ENCODE data around the gene RAD51B.

Gene RAD51B

DNA sequence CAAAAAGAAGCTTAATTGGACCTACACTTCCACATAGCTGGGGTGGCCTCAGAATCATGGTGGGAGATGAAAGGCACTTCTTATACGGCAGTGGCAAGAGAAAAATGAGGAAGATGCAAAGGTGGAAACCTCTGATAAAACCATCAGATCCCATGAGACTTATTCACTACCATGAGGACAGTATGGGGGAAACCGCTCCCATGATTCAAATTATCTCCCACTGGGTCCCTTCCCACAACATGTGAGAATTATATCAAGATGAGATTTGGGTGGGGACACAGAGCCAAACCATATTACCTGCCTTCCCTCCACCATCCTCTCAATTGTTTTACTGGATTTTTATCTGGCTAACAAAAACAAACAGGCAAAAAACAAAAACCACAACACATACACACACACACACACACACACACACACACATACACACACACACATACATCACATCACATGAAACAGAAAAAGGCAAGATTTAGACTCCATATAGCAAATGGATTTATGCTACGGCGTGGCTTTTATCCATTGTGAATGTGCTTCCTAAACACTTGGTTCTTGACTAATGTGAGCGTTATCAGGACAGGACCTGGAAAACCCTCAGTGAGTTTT is 906.6 kb downstream of the RAD51B start:
- no peak overlapping the region for H3K4me3 ChIP-seq (ENCODE audit: severe bottlenecking)
- H3K27ac ChIP-seq (ENCODE audit: poor library complexity, severe bottlenecking), result no peak overlapping the region
- TF ChIP-seq, protein P1, sequence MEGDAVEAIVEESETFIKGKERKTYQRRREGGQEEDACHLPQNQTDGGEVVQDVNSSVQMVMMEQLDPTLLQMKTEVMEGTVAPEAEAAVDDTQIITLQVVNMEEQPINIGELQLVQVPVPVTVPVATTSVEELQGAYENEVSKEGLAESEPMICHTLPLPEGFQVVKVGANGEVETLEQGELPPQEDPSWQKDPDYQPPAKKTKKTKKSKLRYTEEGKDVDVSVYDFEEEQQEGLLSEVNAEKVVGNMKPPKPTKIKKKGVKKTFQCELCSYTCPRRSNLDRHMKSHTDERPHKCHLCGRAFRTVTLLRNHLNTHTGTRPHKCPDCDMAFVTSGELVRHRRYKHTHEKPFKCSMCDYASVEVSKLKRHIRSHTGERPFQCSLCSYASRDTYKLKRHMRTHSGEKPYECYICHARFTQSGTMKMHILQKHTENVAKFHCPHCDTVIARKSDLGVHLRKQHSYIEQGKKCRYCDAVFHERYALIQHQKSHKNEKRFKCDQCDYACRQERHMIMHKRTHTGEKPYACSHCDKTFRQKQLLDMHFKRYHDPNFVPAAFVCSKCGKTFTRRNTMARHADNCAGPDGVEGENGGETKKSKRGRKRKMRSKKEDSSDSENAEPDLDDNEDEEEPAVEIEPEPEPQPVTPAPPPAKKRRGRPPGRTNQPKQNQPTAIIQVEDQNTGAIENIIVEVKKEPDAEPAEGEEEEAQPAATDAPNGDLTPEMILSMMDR (IDR thresholded peaks at IDR 0.05; ENCODE audit: poor library complexity, severe bottlenecking), result no peak
- H3K4me1 ChIP-seq (ENCODE audit: insufficient read depth, poor library complexity, severe bottlenecking), result no peaks in the 10 kb centered on the region
- ATAC-seq (ENCODE audit: low read depth), result no peak
- H3K36me3 ChIP-seq (ENCODE audit: low read depth), result no peaks in the 10 kb centered on the region
- H3K27me3 ChIP-seq (ENCODE audit: insufficient read depth, poor library complexity, severe bottlenecking), result no peaks in the 10 kb centered on the region
- H3K9me3 ChIP-seq (ENCODE audit: severe bottlenecking), result no peaks in the 10 kb centered on the region
- no peak for DNase-seq (ENCODE audit: low spot score)

GRCh38 chr14:68727315-68728047 is 907.9 kb downstream of the RAD51B start:
- DNase-seq (ENCODE audit: low spot score) (no peak), ATAC-seq (ENCODE audit: low read depth) (no peak)
- Histone ChIP-seq H3K36me3 (ENCODE audit: low read depth) (no peaks in the 10 kb centered on the region), H3K4me3 (ENCODE audit: severe bottlenecking) (no peak overlapping the region), H3K27me3 (ENCODE audit: insufficient read depth, poor library complexity, severe bottlenecking) (no peaks in the 10 kb centered on the region), H3K9me3 (ENCODE audit: severe bottlenecking) (no peaks in the 10 kb centered on the region), H3K4me1 (ENCODE audit: insufficient read depth, poor library complexity, severe bottlenecking) (no peaks in the 10 kb centered on the region), H3K27ac (ENCODE audit: poor library complexity, severe bottlenecking) (no peak overlapping the region)
- TF ChIP-seq, protein P1 (IDR thresholded peaks at IDR 0.05; ENCODE audit: poor library complexity, severe bottlenecking), result no peak

- DNase-seq (ENCODE audit: low spot score), result no peak
- H3K36me3 ChIP-seq (ENCODE audit: low read depth), result no peaks in the 10 kb centered on the region
- no peaks in the 10 kb centered on the region for H3K4me1 ChIP-seq (ENCODE audit: insufficient read depth, poor library complexity, severe bottlenecking)
- no peak overlapping the region for H3K4me3 ChIP-seq (ENCODE audit: severe bottlenecking)
- TF ChIP-seq, protein P1 (IDR thresholded peaks at IDR 0.05; ENCODE audit: poor library complexity, severe bottlenecking), result no peak
- no peaks in the 10 kb centered on the region for H3K9me3 ChIP-seq (ENCODE audit: severe bottlenecking)
- no peak overlapping the region for H3K27ac ChIP-seq (ENCODE audit: poor library complexity, severe bottlenecking)
- no peaks in the 10 kb centered on the region for H3K27me3 ChIP-seq (ENCODE audit: insufficient read depth, poor library complexity, severe bottlenecking)
- ATAC-seq (ENCODE audit: low read depth), result no peak
These were observed 908.9 kb downstream of the RAD51B start for GRCh38 chr14:68728342-68729106.

DNA sequence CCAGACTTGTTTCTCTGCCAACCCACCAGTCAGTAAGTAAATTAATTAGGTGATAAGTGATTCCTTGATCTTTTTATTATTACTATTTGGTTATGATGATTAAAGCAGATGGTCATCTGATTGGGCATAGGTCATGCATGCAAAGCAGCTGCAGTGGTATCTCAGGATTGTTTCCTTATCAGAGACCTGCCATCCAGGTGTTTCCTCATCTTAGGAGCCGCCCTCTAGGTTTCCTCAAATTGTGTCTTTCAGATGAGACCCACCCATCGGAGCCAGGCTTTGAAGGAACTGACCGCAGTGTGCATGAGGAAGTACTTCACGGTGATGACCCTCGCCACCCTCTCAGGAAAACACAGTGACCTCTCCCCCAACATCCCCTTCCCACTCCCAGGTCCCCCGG is 910.0 kb downstream of the RAD51B start:
- peaks cover 2% of the 10 kb centered on the region for H3K4me1 ChIP-seq (ENCODE audit: insufficient read depth, poor library complexity, severe bottlenecking)

More for the DNA sequence above, 910.0 kb downstream of the RAD51B start:
- H3K27me3 ChIP-seq (ENCODE audit: insufficient read depth, poor library complexity, severe bottlenecking), result no peaks in the 10 kb centered on the region
- H3K4me3 ChIP-seq (ENCODE audit: severe bottlenecking), result no peak overlapping the region
- TF ChIP-seq, protein P1 (IDR thresholded peaks at IDR 0.05; ENCODE audit: poor library complexity, severe bottlenecking), result no peak
- DNase-seq (ENCODE audit: low spot score) (no peak), ATAC-seq (ENCODE audit: low read depth) (no peak)
- H3K36me3 ChIP-seq (ENCODE audit: low read depth), result no peaks in the 10 kb centered on the region
- no peak overlapping the region for H3K27ac ChIP-seq (ENCODE audit: poor library complexity, severe bottlenecking)
- no peaks in the 10 kb centered on the region for H3K9me3 ChIP-seq (ENCODE audit: severe bottlenecking)

All from RWPE2 (cell line).